Measurements from ENCODE around the gene KNG1. TPM values are rescaled to one million over a fixed set of nuclear protein-coding genes. Genes with fewer than 3 reads are reported as not detected.
"Not testable (repeated sequence)": the region's sequence is repeated elsewhere in the genome, so short reads cannot be mapped to it uniquely, and the experiment has no call there.

Gene KNG1
- total RNA-seq, 1 donor from 2014 or later, result 0.43 TPM

DNA sequence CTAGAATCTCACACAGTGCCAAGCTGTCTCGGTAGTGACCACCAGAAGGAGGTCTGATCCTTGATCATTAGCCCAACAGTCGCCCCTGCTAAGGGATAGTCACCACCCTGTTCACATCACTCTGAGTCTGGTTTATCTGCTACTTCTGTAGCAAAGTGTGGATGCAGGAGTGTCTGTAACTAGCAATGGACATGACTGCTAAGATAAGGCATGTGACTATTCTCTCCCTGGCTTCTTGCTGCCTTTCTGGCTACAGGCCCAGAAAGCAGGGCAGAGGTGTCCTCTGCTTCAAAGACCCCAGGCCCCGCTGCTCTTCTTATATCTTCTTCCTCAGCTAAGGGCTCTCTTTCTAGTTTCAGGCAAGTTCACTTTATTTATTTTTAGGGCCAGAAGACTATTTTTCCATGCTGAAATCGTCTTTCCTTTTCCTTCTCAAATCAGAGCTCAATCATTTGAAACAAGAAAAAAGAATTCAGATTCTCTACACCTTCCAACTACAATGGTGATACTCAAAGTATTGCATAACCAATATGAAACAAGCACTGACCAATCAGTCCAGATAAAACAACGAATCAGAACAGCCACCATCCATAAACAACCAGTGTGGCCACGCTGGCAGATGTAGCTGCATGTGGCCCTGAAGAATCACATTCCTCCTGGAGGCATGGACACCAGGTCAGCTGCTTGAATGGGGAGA lies 8.0 kb upstream of the KNG1 start:
- DNase-seq (ENCODE audit: low spot score), result no peak

DNA sequence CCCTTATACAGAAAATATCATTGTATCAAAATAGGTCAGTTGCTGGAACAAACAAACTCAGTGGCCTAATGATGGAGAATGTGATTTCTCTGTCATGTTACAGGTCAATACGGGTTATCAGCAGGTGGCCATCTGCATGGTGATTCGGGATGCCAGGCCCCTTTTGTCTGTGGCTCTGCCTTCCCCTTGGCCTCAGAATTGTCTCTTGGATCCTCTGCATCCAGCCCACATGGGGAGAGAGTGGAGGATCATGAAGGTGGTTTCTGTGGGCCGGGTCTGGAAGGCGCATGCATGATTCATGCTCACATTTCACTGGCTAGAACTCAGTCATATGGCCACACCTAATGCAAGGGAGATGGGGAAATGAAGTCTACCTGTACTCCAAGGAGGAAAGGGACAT lies 6.5 kb upstream of the KNG1 start:
- not testable (repeated sequence) for DNase-seq (ENCODE audit: low spot score)

DNA sequence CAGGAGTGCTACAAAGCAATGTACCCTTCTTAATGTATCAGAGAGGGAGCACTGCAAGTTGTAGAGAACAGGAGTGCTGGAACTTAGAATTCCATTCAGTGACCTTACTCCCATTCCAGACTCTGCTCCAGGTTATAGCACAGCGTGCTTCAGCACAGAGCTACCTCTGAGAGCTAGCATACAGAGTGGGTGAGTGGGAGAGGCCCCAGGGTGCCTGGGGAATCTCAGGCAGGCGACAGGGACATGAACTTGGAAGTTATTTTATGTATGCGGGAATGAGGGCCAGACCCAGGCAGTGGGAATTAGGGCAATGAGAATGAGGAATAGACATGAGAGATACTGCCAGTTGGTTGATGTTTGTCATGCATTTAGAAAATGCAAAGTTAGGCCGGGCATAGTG lies 3.7 kb upstream of the KNG1 start:
- no peak for DNase-seq (ENCODE audit: low spot score)

DNA sequence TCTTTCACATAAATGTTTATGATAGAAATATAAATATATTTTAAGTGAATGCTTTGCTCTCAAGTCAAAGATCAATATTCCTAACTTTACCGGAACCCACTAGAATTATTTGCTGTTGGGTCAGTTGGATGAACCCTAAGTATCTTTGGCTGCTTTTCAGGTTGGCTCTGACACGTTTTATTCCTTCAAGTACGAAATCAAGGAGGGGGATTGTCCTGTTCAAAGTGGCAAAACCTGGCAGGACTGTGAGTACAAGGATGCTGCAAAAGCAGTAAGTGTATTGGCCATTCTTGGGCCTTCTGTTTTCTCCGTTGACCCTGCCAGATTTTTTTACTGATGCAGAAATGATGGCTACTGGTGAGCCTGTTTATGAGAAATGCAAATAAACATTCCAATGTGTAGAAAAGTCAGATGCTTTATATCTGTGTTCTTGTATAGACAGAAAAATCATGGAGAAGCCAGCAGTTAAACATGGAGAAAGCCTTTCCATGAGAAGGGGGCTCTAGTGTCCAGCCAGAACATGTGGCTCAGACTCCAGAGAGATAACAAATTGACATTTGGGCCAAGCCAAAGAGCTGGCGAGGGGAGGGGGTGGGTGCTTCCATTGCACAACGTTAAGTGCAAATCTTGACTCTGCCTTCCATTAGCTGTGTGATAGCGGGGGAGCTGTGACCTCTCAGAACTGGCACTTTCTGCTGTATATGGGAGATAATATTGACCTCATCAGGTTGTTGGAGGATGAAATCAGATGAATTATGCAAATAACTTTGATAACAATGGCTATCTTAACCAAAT lies 3.0 kb downstream of the KNG1 start:
- no peak for DNase-seq (ENCODE audit: low spot score)

DNA sequence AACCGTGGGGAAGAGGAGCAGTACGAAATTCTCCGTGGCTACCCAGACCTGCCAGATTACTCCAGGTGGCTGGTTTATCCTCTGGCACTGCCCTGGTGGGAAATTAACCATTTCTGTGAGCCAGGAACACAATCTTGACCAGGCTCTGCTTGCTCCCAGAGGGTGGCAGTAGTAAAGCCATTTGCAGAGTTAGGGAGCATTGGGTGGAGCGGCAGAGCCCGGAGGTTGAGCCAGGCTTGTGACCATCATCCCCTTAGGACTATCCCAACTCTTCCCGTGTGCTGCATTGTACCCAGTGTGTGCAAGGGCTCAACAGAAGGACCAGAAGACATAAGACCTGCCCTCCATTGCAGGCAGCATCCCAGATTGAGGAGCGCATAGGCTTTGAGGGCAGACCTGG lies 5.3 kb downstream of the KNG1 start:
- DNase-seq (ENCODE audit: low spot score), result no peak

DNA sequence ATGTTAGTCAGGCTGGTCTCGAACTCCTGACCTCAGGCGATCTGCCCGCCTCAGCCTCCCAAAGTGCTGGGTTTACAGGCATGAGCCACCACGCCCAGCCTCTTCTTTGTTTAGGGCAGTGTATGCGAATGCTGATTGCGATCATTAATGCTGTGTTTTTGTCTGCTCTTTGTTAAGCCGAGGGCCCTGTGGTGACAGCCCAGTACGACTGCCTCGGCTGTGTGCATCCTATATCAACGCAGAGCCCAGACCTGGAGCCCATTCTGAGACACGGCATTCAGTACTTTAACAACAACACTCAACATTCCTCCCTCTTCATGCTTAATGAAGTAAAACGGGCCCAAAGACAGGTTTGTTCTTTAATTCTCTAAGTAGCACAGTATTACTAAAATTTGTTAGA lies 7.8 kb downstream of the KNG1 start:
- DNase-seq (ENCODE audit: low spot score), result no peak

DNA sequence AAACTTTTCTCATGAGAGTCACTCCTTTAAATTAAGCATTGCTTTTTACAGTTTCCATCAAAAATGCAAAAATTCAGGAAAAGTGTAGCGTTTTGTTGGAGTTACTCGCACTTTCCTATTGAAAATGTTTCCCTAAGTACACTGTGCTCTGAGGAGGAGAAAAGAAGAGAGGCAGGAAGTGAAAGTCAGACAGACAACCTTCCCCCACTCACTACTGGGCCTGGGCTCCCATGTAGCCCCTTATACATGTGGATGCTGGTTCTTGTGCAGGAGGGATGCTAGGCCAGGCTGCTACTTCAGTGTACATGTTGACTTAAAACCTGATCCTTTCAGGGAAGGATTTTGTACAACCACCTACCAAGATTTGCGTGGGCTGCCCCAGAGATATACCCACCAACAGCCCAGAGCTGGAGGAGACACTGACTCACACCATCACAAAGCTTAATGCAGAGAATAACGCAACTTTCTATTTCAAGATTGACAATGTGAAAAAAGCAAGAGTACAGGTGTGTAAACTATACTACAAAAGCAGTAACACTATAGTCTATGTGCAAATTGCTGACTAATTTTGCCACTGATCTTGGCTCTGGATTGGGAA lies 15.1 kb downstream of the KNG1 start:
- DNase-seq (ENCODE audit: low spot score), result no peak

DNA sequence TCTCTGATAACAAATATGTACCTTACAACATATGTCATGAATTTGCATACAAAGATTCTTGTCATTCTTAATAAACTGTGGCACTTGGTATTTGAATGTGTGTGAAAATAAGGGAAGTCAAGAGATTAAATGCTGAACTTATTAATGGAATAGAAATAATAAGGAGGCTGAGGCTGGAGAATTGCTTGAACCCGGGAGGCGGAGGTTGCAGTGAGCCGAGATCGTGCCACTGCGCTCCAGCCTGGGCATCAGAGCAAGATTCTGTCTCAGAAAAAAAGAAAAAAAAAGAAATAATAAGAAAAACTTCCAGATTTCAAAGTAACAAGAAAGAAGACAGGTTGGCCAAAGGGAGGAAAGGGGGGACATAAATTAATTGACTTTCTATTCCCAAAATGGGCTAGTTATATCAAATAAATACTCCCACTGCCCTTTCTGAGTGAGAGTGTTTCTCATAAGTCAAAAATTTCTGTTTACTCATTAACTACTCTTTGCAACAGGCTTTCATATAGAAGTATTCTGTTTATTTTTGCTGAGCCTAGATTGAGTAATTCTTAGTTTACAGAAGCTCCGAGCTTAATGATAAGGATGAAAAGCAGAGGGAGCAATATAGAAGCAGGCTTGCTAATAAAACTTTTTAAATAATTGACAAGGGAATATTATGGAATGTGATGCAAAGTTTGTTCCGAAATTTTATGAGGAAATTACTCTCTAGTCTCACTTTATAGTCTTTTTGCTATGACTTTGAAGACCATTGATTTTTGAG lies 25.6 kb downstream of the KNG1 start:
- no peak for DNase-seq (ENCODE audit: low spot score)

DNA sequence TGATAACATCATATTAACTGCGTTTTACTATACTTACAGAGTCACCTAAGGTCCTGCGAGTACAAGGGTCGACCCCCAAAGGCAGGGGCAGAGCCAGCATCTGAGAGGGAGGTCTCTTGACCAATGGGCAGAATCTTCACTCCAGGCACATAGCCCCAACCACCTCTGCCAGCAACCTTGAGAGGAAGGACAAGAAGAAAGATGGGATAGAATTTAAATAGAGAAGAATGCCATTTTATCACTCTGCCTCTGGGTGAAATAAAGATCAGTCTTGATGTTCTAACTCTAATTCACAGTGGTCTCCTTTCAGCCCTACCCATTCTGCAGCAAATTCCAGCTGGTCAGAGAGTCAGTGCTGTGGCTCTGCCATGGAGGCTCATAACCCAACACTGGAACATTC lies 26.5 kb downstream of the KNG1 start:
- DNase-seq (ENCODE audit: low spot score), result no peak

DNA sequence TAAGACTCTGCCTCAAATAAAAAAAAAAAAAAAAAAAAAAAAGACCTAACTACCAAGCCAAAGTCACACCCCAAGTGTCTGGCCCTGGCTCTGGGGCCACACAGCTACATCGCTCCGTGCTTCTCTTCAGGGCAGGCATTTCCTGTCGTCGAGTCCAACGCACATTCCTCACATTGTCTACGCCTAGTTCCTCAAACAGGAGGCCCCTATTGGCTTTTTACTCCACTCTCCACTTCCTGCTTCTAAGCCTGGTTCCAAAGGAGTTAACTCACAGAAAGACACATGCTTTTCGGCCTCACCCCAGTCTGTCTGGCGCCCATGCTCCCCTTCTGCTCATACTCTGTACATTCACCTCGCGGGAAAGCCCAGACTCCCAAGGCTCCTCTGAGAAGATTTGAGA lies 28.8 kb downstream of the KNG1 start:
- DNase-seq (ENCODE audit: low spot score), result peak; percentile 84

DNA sequence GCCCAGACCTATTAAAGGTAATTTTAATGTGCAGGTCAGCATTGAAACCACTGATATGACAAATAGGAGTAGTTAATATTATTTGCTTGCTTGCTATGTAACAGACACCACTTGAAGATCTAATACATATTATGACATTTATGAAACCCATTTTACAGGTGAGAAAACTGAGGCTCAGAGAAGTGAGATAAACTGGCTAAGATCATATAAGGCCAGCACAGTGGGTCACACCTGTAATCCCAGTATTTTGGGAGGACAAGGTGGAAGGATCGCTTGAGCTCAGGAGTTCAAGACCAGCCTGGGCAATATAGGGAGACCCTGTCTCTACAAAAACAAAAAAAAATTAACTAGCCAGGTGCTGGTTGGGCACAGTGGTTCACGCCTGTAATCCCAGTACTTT lies 33.2 kb downstream of the KNG1 start:
- DNase-seq (ENCODE audit: low spot score), result no peak

DNA sequence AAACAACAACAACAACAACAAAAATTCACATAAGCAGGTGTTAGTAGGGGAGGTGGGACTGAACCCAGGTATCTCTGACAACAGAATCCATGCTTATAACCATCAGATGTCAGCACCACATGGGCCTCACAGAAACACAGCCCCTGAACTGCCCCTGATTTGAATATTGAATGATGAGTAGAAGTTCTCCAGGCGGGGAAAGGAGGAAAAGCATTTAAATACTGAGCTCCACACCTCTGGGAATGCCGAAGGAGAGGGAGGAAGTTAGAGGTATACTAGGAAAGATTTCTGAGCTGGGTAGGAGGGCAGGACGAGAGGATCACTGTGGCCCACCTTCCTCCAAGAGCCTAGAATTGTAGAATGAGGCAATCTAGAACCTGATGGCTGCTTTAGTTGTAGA lies 34.3 kb downstream of the KNG1 start:
- no peak for DNase-seq (ENCODE audit: low spot score)

DNA sequence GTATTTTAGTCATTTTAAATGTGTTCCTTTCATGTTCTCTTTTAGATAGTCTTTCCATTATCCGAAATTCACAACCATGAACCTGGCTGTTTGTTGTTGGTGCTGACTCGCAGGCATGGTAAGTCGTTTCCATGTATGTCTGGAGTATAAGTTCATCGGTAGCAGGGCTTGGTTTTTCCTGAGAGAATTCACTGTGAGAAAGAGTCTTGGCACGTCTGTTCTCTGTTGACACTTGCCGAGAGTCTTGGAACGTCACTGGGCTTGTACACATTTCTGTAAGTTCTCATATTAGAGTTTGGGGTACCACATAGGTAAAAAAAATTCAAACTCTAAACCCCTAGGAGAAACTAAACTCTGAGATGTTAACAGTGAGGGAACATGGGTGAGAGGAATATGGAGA lies 36.8 kb downstream of the KNG1 start:
- DNase-seq (ENCODE audit: low spot score), result no peak

DNA sequence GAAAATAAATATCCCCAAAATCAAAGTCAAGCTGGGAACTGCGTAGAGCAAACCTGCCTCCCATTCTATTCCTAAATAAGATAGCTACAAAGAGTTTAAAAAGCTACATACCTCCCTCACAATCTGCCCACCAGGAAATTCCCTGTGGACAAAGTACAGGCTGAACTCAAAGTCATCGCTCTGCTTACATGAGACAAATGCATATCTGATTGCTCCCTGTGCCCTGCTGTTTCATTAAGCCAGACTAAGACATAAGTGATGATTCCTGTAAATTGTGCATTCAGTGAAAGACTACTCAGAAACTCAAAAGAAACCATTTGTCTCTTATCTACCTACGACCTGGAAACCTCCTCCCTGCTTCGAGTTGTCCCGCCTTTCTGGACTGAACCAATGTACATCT lies 37.7 kb downstream of the KNG1 start:
- DNase-seq (ENCODE audit: low spot score), result no peak

DNA sequence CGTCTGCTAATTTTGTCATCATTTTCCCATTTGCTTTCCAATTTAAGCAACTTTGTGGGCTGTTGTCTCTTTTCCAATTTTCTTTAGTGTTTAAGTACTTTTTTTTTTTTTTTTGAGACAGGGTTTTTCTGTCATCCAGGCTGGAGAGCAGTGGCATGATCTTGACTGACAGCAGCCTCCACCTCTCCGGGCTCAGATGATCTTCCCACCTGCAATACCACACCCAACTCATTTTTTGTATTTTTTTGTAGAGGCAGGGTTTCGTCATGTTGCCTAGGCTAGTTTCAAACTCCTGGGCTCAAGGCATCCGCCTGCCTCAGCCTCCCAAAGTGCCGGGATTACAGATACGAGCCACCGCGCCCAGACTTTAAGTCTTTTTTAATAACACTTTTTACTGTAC lies 40.1 kb downstream of the KNG1 start:
- DNase-seq (ENCODE audit: low spot score), result no peak

DNA sequence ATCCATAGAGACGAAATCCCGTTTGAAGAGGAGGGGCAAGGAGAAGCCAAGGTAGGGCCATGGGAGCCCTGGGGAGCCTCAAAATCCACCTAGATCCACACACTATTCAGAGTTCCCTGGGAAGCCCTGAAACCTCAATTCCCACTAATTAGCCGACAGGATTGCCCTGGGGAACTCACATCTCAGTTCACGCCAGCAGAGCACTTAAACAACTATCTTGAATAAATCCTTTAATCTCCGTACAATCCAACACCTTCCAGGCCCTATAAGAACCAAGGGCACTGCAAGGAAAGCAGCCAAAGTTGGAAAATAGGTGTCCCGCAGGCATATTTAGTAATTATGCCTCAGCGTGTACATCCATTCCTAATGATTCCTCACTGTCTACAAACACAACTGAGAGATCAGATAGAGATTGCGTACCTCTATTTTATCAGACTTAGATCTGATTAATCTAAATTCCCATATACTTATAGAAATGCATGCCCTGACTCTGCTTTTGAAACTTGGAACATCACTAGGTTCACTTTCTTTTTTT lies 40.6 kb downstream of the KNG1 start:
- no peak for DNase-seq (ENCODE audit: low spot score)

DNA sequence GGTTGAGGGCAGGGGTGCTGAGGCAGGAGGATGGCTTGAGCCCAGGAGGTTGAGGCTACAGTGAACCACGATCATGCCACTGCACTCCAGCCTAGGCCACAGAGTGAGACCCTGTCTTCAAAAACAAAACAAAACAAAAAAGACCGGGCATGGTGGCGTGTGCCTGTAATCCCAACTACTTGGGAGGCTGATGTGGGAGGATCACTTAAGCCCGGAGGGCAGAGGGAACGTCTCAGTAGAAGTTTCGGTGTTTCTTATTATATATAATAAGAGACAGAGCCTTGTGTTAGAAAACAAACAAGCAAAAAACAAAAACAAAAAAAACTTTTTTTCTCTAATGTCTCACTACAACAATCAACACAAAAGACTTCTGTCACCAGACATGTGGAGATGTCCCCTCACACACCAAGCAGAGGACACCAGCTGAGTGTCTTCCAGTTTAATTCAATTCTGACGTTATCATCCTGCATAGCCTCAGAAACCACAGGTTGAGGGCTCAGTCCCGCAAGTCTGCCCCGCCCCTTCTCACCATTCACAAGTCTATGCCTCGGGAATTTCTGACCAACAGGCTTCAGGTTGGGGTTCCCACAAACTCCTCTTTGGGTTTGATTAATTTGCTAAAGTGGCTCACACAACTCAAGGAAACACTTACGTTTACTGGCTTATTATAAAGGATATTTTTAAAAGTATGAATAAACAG lies 42.2 kb downstream of the KNG1 start:
- no peak for DNase-seq (ENCODE audit: low spot score)

DNA sequence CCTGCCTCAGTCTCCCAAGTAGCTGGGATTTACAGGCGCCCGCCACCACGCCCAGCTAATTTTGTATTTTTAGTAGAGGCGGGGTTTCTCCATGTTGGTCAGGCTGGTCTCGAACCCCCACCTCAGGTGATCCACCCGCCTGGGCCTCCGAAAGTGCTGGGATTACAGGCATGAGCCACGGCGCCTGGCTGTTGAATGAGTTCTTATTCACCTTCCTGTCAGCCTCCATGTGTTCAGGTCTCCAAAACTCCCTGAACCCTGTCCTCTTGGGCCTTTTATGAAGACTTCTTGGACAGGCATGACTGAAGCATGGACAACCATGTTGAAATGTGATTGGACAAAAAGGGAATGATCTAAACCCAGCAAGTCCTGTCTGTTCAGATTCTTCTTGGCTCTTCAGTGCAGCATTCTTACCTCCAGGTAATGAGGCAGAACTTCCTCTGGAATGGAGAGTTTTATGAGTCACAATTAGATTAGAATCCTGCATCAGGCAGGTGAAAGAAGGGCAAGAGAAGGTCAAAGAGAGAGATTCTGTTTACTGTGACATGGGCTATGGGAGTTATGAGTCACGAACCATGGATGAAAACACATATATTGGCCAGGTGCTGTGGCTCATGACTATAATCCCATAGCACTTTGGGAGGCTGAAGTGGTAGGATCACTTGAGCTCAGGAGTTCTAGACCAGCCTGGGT lies 43.1 kb downstream of the KNG1 start:
- no peak for DNase-seq (ENCODE audit: low spot score)

DNA sequence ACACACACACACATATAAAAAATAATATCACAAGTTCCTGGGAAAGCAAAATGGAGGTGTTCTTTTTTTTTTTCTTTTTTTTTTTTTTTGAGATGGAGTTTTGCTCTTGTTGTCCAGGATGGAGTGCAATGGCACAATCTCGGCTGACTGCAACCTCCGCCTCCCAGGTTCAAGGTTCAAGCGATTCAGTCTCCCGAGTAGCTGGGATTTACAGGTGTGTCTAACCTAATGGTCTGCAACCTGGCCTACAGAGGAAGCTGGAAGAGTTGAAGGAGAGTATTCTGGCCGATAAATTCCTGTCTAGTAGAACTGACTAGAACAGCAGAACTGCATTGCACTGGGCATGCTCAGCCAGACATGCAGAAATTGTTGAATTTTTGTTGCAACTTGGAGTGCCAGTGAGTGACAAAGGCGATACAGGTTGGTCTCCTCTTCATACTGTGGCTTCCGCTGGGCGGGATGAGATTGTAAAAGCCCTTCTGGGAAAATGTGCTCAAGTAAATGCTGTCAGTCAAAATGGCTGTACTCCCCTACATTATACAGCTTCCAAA lies 43.8 kb downstream of the KNG1 start:
- no peak for DNase-seq (ENCODE audit: low spot score)

DNA sequence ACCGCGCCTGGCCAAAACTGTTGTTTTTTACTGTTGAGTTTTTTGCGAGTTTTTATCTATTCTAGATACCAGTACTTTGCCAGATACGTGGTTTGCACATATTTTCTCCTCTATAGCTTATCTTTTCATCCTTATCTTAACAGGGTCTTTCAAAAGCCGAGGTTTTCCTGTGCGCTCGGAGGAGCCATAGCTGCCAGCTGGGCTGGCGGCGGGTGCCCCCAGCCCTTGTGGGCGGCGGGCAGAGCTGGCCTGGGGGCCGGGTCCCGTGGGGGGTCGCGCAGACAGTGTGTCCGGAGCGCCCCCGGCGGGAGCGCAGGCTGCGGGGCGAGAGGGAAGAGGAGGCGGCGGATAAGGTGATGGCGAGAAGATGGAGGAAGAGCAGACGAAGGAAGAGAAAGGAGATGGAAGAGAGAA lies 55.1 kb downstream of the KNG1 start:
- no peak for DNase-seq (ENCODE audit: low spot score)
